Measurements from ENCODE around the gene RAPGEF6. TPM values are rescaled to one million over a fixed set of nuclear protein-coding genes. Genes with fewer than 3 reads are reported as not detected.

Gene RAPGEF6
- total and polyA plus RNA-seq, 9 of the 15 experiments (the other 6 are each of a cell fraction or from before 2014, with no cell fraction given): 2.7 to 23.4 (median 12.7) TPM

GRCh38 chr5:131524431-131524830 lies 110.6 kb downstream of the RAPGEF6 start:
- CTCF ChIA-PET (ENCODE audit: low intra/inter-chr PET ratio): no interaction called here
- peaks cover 2% of the 10 kb centered on the region; the same call in 1 of the 3 replicates for H3K79me2 ChIP-seq (ENCODE audit: control insufficient read depth, insufficient read depth, low read length)
- no peaks in the 10 kb centered on the region for H4K20me1 ChIP-seq (replicated peaks; ENCODE audit: control insufficient read depth, insufficient read depth, low read length)
- intact Hi-C loops (cut with micrococcal nuclease) (no loop called here), in situ Hi-C loops (cut with MboI) (no loop called here)
- no peak overlapping the region for H2AFZ ChIP-seq (ENCODE audit: low read depth, low read length)
- H3K4me3 ChIP-seq: no peak overlapping the region
- peak in 1 of 2 experiments; percentile 41; a peak in 2 of 4 replicates for TF ChIP-seq KDM1A (IDR thresholded peaks at IDR 0.05)
- no peak for TF ChIP-seq ZNF707 (CRISPR knock-in tag; conservative IDR thresholded peaks at IDR 0.05)
- TF ChIP-seq FOXP4 (CRISPR knock-in tag; IDR thresholded peaks at IDR 0.05; ENCODE audit: borderline replicate concordance): no peak
- no peak for TF ChIP-seq MIER1 (IDR thresholded peaks at IDR 0.05; ENCODE audit: low read depth)
- no peak for TF ChIP-seq TCF15 (CRISPR knock-in tag; IDR thresholded peaks at IDR 0.05)
- no peak for TF ChIP-seq BMI1 (IDR thresholded peaks at IDR 0.05; ENCODE audit: low read length)
- H3K9ac ChIP-seq (ENCODE audit: insufficient read depth in 1 of 2, low read depth in 2 of 2, low read length in 2 of 2): no peak overlapping the region
- H3K9me1 ChIP-seq (ENCODE audit: control insufficient read depth, insufficient read depth, low read length): no peaks in the 10 kb centered on the region
- ATAC-seq: peak; percentile 36; the same call in 1 of the 3 replicates
- peaks cover 16% of the 10 kb centered on the region; the same call in 1 of the 3 replicates for H3K36me3 ChIP-seq (ENCODE audit: control insufficient read depth, insufficient read depth, low read length)
- no peaks in the 10 kb centered on the region for H3K9me3 ChIP-seq (replicated peaks; ENCODE audit: control insufficient read depth, insufficient read depth, low read depth, low read length)
- no peak overlapping the region for H3K27ac ChIP-seq (ENCODE audit: extremely low read depth, low read depth, low read length)
- no peak for FAIRE-seq
- no peaks in the 10 kb centered on the region for H3K27me3 ChIP-seq (ENCODE audit: control insufficient read depth in 2 of 2, insufficient read depth in 2 of 2, low read length in 2 of 2)
- no peak overlapping the region for H3K4me2 ChIP-seq (ENCODE audit: insufficient read depth, low read length)
- BruUV-seq (replicated peaks): no TSS peak
- POLR2A ChIA-PET: interaction anchor here (1.3 to 1.7 kb wide), 3 partner anchors 9 to 16 kb away, joined by 3 to 7 read pairs (median 4); no protein-coding TSS in a partner anchor
- whole genome bisulfite sequencing (ENCODE audit: insufficient coverage, low coverage, missing lambda C conversion rate): 92% methylated on average over 4 of the region's 4 CpGs
- DNase-seq (ENCODE audit: extremely low read depth in 1 of 4, low spot score in 3 of 4): no peak
- 0 out of 5 replicates have a peak, but pooled peaks cover 0 to 7% of the 10 kb centered on the region in 2 experiments for H3K4me1 ChIP-seq (replicated peaks in 1 of 2; ENCODE audit: control insufficient read depth in 2 of 2, insufficient read depth in 2 of 2, low read length in 2 of 2)

Data from K562 (cell line).